Kidney epithelial cell (primary cell): ENCODE measurements around the gene GPR17. TPM values are rescaled to one million over a fixed set of nuclear protein-coding genes. Genes with fewer than 3 reads are reported as not detected.

Experiments used
- DNase-seq: peaks from one replicate; pipeline ENCODE4 v3.0.0-alpha.2; 2010; ENCODE audit warnings: low read depth
- H3K27me3 ChIP-seq: 2 replicates; pipeline ENCODE4 v1.6.0; 2011; ENCODE audit warnings: low read length; ENCODE audit not compliant: control insufficient read depth, insufficient read depth
- H3K36me3 ChIP-seq: 2 replicates; pipeline ENCODE4 v1.5.1; 2011; ENCODE audit warnings: low read length; ENCODE audit not compliant: control insufficient read depth, insufficient read depth
- H3K4me3 ChIP-seq: 2 replicates; pipeline ENCODE4 v1.5.1; 2011; ENCODE audit warnings: low read depth, mild to moderate bottlenecking, control low read depth, low read length
- total RNA-seq: library from RNA; depleted of rRNA; stranded (reverse); fragments of >200 nt; gene quantifications from 2 replicates; pipeline ENCODE4 v1.2.3, GENCODE V29; 2015
- TF ChIP-seq, protein P1 (sequence below): IDR thresholded peaks from 2 replicates; pipeline ENCODE4 v1.5.1; 2011; ENCODE audit warnings: mild to moderate bottlenecking, moderate library complexity, low read length, control low read depth, inconsistent platforms; ENCODE audit not compliant: insufficient read depth, poor library complexity, severe bottlenecking

The GPR17 gene
- total RNA-seq, 1 donor from 2014 or later = not detected

DNA sequence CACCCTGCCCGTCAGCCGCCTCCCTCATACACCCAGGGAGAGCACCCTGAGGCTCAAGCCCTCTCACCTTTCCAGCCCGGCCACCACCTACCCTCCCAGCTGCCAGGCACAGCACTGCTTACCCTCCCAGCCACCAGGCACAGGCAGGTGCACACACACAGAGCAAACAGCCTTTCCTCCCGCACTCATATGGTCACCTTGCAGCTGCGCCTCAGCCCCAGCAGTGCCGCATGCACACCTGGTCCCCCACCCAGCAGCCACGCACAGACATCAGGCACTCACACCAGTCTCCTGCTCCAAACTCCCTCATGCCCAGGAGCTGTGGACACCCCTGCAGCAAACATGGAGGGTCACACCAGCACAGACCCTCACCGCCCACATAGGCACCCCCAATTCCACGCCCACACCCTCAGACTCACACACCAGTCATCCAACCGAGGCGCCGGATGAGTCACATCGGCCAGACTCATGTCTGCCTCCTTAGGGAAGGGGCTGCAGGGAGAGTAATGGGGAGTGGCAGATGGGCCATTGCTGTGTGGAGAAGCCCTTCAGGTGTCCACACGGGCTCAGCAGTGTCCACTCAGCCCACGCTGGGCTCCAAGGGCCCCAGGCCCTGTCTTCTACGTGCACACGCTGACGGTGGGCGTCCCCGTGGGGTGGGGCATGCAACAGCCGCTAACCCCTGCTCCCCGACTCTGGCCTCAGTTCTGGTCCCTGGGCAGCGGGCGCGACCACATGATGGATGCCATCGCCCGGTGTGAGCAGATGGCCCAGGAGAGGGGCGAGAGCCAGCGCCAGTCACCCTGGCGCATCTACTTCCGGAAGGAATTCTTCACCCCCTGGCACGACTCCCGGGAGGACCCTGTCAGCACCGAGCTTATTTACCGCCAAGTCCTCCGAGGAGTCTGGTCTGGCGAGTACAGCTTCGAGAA, 22.3 kb upstream of the GPR17 start:
- Histone ChIP-seq H3K27me3 (no peaks in the 10 kb centered on the region), H3K4me3 (no peak overlapping the region), H3K36me3 (no peaks in the 10 kb centered on the region)
- TF ChIP-seq, protein P1, sequence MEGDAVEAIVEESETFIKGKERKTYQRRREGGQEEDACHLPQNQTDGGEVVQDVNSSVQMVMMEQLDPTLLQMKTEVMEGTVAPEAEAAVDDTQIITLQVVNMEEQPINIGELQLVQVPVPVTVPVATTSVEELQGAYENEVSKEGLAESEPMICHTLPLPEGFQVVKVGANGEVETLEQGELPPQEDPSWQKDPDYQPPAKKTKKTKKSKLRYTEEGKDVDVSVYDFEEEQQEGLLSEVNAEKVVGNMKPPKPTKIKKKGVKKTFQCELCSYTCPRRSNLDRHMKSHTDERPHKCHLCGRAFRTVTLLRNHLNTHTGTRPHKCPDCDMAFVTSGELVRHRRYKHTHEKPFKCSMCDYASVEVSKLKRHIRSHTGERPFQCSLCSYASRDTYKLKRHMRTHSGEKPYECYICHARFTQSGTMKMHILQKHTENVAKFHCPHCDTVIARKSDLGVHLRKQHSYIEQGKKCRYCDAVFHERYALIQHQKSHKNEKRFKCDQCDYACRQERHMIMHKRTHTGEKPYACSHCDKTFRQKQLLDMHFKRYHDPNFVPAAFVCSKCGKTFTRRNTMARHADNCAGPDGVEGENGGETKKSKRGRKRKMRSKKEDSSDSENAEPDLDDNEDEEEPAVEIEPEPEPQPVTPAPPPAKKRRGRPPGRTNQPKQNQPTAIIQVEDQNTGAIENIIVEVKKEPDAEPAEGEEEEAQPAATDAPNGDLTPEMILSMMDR = no peak
- DNase-seq = no peak

DNA sequence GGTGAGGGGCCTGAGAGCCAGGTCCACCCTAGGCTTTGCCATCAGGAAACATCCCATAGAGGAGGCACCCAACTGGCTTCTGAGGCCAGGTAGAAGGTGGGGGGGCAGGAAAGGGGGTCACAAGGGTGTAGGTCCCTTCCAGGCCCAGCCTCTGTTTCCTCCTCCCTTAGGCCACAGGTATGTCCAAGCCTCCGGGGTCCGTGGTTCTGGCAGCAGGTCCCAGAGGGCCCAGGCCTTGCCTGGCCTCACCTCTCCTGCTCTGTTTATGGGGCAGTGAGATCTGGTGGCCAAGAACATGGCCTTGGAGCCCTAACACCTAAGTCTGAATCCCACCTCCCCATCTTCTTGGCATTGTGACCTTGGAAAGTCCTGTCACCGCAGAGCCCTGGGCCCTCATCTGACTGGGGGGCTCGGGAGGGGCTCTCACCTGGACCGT, 21.6 kb upstream of the GPR17 start:
- Histone ChIP-seq H3K4me3 (no peak overlapping the region), H3K36me3 (no peaks in the 10 kb centered on the region), H3K27me3 (no peaks in the 10 kb centered on the region)
- TF ChIP-seq, protein P1 = no peak
- no peak for DNase-seq

DNA sequence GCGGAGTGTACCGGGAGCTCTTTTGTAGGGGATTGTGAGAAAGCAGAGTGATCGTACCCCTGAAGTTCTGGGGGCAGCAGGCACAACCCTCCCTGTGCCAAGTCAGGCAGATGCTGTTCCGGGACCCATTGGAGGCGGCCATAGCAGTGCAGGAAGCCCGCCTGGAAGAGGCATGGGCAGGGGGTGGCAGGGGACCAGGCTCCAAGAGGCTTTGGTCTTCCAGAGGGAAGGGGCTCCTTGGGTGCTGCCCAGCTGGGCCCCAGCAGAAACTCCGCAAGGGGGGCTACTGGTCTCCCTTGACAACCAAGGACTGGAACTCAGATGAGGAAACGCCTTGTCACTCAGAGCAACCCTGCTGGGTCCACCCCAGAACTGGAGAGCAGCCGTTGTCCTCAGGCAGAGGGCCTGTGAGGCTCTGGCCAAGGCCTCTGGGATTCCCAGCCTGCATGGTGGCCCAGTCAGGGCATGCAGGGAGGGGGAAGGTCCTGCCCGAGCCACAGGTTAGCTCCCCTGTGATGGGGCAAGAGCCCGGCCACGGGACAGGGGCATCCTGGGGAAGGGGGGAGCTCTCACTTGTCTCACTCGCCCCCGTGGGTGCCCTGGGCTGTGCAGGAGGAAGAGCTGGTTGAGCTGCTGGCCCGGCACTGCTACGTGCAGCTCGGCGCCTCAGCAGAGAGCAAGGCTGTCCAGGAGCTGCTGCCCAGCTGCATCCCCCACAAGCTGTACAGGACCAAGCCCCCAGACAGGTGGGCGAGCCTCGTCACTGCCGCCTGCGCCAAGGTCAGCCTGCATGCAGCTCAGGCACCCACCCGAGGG, 21.0 kb upstream of the GPR17 start:
- Histone ChIP-seq H3K27me3 (no peaks in the 10 kb centered on the region), H3K4me3 (no peak overlapping the region), H3K36me3 (no peaks in the 10 kb centered on the region)
- TF ChIP-seq, protein P1 = no peak
- DNase-seq = no peak

DNA sequence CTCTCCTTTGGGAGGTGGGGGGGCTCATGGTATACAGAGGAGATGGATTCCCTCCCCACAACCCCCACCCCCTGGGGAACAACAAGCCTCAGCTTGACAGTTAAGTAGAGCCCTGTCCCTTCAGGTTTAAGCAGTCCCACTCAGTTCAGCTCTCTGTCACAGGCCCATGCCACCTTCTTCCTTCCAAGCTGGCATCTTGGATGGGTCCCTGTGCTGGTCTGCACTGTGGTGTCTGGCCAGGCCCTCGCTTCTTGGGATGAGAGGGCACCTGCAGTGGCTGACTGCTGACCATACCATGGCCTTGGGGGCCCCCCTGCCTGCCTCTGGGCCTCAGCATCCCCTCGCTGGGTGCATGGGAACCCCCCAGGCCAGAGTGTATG, 20.4 kb upstream of the GPR17 start:
- no peak for DNase-seq
- TF ChIP-seq, protein P1 = no peak
- H3K36me3 ChIP-seq = no peaks in the 10 kb centered on the region
- no peak overlapping the region for H3K4me3 ChIP-seq
- no peaks in the 10 kb centered on the region for H3K27me3 ChIP-seq

DNA sequence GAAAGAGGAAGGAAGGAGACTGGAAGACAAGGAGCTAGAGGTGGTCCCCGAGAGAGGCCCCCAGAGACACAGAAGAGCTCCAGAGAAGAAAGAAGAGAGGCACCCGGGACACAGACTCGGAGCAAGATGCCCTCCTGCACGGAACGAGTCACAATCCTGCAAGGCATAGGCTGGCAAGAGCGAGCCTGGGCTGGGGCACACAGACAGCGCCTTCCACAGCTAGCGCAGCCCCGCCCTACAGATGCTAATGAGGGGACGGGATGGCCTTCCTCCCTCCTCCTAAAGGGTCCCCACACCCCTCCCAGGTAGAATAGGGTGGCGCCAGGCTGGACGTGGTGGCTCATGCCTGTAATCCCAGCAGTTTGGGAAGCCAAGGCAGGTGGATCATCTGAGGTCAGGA, 19.8 kb upstream of the GPR17 start:
- no peak for DNase-seq
- TF ChIP-seq, protein P1 = no peak
- Histone ChIP-seq H3K4me3 (no peak overlapping the region), H3K27me3 (no peaks in the 10 kb centered on the region), H3K36me3 (no peaks in the 10 kb centered on the region)
